Measurements from ENCODE around the gene RNF103. TPM values are rescaled to one million over a fixed set of nuclear protein-coding genes. Genes with fewer than 3 reads are reported as not detected.

The RNF103 gene
- total RNA-seq, 1 donor from 2014 or later = 43.6 TPM

DNA sequence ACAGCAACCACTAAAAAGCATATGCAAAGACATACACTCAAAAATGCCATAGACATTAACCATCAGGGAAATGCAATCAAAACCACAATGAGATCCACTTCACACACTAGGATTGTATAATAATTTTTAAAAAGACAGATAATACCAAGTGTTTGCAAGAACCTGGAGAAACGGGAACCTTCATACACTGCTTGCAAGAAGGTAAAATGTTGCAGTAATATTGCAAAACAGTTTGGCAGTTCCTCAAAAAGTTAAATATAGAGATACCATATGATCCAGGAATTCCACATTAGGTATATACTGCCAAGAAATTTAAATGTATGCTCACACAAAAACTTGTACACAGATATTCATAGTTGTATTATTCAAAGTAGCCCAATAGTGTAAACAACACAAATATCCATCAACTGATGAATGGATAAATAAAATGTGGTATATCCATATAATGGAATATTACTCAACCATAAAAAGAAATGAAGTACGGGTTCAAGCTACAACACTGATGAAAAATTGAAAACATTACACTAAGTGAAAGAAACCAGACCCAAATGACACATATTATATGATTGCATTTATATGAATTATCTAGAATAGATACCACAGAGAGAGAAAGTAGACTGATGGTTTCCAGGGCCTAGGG, 45.7 kb downstream of the RNF103 start:
- no peak for DNase-seq (ENCODE audit: low spot score)

DNA sequence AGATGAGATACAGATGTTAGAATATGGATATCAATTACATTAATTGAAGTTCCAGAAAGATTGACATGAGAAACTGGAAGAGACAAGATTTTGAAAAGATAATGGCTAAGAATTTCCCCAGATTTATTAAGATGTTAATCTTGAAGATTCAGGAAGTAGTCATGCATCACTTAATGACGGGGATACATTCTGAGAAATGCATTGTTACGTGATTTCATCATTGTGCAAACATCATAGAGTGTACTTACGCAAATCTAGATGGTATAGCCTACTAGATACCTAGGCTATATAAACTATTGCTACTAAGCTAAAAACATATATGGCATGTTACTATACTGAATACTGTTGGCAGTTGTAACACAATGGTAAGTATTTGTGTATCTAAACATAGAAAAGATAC, 53.6 kb downstream of the RNF103 start:
- no peak for ATAC-seq
- DNase-seq (ENCODE audit: low spot score) = no peak

More for the DNA sequence above, 45.7 kb downstream of the RNF103 start:
- ATAC-seq = no peak

DNA sequence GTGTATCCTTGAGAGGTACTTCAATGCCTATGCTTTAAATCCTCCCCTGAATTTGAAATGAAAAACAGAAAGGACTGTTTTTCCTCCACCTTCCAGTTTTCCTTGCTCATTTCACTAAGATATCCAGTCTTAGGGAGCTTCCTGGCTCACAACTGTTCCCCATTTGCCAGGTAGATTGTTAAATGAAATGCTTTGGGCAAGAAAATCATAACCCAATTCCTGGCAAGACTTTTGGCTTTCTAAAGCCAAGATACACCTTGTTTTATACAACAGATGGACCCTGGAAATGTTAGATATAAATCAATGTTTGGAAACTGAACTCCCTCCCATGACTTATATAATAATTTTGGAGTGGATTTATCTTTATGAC, 56.9 kb downstream of the RNF103 start:
- DNase-seq (ENCODE audit: low spot score) = no peak
- ATAC-seq = no peak

DNA sequence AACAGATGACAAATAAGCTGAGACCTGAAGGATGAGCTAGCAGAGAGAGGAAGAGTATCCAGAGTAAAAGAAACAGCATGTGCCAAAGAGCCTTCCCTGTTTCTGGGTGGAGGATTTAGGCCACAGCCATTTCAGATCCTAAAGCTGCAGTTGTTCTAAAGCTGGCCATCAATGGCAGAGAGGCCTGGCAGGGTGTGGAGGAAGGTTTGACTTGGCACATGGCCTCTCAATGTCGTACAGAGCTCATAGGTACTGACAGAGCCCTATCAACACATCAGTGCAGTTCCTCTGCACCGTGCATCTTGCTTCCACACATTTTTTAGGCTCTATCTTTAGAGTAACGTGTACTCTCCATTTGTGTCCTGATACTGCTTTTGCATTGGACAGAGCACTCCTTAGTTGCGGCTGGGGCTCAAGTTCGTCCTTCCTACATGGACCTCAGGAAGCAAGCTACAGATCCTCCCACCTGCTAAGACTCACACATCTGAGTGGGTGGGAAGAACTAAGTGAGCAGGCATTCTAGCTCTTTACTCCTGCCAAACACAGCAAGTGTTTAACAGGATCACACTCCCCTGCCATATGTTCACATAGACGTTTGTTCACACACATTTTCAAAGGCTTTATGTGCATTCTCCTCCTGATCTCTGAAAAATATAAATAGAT, 57.4 kb downstream of the RNF103 start:
- no peak for DNase-seq (ENCODE audit: low spot score)
- ATAC-seq = no peak

DNA sequence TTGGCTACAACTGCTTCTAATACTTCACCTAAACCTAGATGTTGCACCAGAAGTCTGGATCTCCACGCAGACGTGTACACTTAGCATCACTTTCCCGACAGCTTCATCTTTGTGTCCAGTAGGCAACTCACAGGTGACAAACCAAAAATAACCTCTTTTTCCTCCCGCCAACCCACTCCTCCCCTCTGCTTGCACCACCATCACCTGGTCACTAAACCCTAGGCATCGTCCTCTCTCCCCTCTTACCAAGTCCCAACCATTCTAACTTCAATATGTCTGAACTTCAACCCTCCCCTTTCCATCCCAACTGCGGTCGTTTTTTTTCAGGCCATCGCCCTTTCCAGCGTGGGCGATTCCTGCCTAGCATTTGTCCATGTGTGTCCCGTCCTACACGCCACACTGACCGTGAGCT, 60.0 kb downstream of the RNF103 start:
- ATAC-seq = no peak
- DNase-seq (ENCODE audit: low spot score) = no peak

DNA sequence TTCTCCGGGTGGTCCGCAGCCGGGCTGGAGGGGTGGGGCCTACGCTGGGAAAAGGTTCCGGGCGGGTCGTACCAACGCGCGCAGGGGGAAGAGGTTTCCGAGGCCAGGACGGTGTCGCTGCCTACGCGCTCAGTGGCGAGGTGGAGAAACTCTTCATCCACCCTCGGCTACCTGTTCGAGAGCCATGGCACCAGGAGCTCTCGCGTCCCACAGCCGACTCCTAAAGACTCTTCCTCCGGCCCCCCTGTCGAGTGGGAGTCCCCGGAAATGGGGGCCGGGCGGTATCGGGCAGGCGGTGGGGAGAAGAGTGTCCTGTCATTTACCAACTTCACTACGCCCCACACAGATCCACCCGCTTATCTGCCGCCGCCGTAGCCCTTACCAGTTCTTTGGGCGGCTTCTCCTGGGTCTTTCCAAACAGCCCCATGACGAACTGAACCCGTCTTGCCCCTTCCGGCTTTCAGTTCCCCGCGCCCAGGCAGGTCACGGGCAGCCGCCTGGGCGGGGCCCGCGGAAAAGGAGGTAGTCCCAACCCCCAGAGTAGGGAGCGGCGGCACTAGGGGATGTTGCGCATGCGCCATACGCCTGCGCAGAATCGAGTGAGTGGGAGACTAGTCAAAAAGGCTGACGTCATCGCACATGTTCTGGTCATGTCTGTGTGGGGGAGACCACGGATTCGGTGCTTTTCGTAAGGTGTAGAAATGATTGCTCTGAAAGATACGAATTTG, 60.6 kb downstream of the RNF103 start, which contains the start of gene CHMP3:
Gene CHMP3 (minus strand): TSS at position 522 of the 728 bp plus-strand sequence. CDS start 95 bp downstream, at position 427.
- DNase-seq (ENCODE audit: low spot score) (peak; percentile 97), ATAC-seq (peak; percentile 94)

DNA sequence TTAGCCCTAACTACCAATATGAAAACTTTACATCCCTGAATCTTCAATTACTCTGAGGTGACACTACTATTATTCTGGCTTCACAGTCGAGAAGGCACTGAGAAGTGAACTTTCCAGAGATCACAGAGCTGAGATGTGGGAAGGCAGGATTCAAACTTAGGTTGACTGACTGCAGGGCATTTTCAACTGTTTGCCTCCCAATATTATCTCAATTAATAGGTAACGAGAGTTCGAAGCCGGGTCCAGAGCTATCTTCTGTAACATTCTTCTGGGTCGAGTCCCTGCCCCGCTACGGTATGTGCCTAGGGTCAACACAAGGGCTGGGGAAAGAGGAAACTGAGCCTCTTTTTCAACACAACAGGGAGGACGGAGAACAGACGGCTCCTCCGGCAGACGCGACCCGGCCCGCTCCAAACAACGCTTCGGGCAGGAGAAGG, 61.2 kb downstream of the RNF103 start:
- ATAC-seq = no peak

DNA sequence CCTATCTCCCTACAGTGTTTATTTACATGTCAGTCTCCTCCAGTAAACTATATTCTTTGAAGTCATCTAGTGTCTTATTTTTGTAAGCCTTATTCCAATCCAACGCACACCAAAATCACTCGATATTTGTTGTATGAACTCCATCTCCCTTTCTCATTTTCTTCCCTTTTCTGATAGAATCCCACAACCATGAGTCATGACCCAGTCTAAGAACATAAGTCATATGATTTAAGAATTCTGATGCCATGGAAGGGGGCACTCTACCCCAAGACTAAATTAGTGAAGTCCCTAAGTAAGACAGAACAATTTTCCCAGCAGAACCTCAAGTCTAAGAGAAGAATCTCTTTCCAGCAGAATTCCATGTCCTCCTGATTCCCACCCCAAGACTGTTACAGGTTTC, 65.8 kb downstream of the RNF103 start:
- no peak for DNase-seq (ENCODE audit: low spot score)
- no peak for ATAC-seq

More for the DNA sequence above, 61.2 kb downstream of the RNF103 start:
- no peak for DNase-seq (ENCODE audit: low spot score)

DNA sequence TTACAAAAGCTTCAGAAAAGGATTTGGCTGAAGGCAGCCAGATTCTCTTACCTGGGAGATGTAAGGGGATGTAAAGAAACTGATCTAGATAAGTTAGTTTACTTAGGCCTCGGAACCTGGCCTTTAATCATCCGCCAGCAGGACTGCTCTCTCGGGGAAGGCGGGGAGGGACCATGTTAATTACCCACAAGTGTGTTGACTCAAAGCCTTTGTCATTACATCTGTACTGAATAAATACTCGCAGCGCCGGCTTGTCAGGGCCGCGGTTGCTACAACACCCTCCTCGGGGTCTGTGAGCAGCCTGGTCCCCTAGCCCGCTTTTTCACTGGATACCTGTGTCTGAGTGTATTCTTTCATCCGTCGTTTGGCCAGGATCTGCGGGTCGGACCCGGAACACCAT, 67.2 kb downstream of the RNF103 start:
- DNase-seq (ENCODE audit: low spot score) (no peak), ATAC-seq (no peak)

Other genes starting within 250 kb of the RNF103 start
- 12.9 TPM for gene KDM3A, start 182.5 kb downstream of the RNF103 start, total RNA-seq
- gene CHMP3, start 60.4 kb downstream of the RNF103 start, total RNA-seq = 22.0 TPM
- gene RMND5A, start 96.4 kb upstream of the RNF103 start, total RNA-seq = 42.5 TPM
- gene CD8A, start 167.0 kb upstream of the RNF103 start, total RNA-seq = 0.81 TPM
- 0.45 TPM for gene CD8B, start 238.0 kb upstream of the RNF103 start, total RNA-seq